Astrocyte (in vitro differentiated cells and primary cell): ENCODE data around the gene CIBAR2. TPM values are rescaled to one million over a fixed set of nuclear protein-coding genes. Genes with fewer than 3 reads are reported as not detected.

ENCODE experiments used
- DNase-seq: peaks from one replicate; pipeline ENCODE4 v3.0.0-alpha.2; 2010; ENCODE audit warnings: low read depth
- FAIRE-seq: peaks from 2 replicates; lab custom pipeline; 2011; peaks lifted over from hg19 to GRCh38; lab: Jason Lieb, UNC
- H2AFZ ChIP-seq: 2 replicates; pipeline ENCODE4 v1.6.0; 2012; ENCODE audit warnings: low read depth, low read length, inconsistent platforms
- H3K27ac ChIP-seq: 2 replicates; pipeline ENCODE4 v1.5.1; 2011; ENCODE audit warnings: low read depth, low read length, inconsistent platforms
- H3K27me3 ChIP-seq: 2 replicates; pipeline ENCODE4 v1.6.0; 2011; ENCODE audit warnings: low read length, inconsistent platforms; ENCODE audit not compliant: insufficient read depth
- H3K36me3 ChIP-seq: 2 replicates; pipeline ENCODE4 v1.5.1; 2011; ENCODE audit warnings: low read length, inconsistent platforms; ENCODE audit not compliant: insufficient read depth
- H3K4me1 ChIP-seq: 2 replicates; pipeline ENCODE4 v1.5.1; 2011; ENCODE audit warnings: low read length, inconsistent platforms; ENCODE audit not compliant: insufficient read depth
- H3K4me2 ChIP-seq: 2 replicates; pipeline ENCODE4 v1.6.0; 2012; ENCODE audit warnings: low read length, inconsistent platforms
- H3K4me3 ChIP-seq: 2 replicates; pipeline ENCODE4 v1.5.1; 2011; ENCODE audit warnings: low read depth, mild to moderate bottlenecking, low read length, inconsistent platforms; ENCODE audit not compliant: insufficient read depth
- H3K79me2 ChIP-seq: 2 replicates; pipeline ENCODE4 v1.6.0; 2012; ENCODE audit warnings: mild to moderate bottlenecking, low read length, inconsistent platforms; ENCODE audit not compliant: insufficient read depth
- H3K9ac ChIP-seq: 2 replicates; pipeline ENCODE4 v1.6.0; 2012; ENCODE audit warnings: mild to moderate bottlenecking, low read length, inconsistent platforms
- H3K9me3 ChIP-seq: 2 replicates; pipeline ENCODE4 v1.5.1; 2012; ENCODE audit warnings: low read depth, mild to moderate bottlenecking, low read length, inconsistent platforms; ENCODE audit not compliant: insufficient read depth
- H4K20me1 ChIP-seq: 2 replicates; pipeline ENCODE4 v1.6.0; 2012; ENCODE audit warnings: low read length, inconsistent platforms; ENCODE audit not compliant: insufficient read depth
- H3K27ac Mint-ChIP-seq: one replicate; pipeline ENCODE4 v1.8.0; 2021; ENCODE audit warnings: mild to moderate bottlenecking, mixed read lengths; ENCODE audit not compliant: unreplicated experiment
- H3K27me3 Mint-ChIP-seq: one replicate; pipeline ENCODE4 v1.8.0; 2021; ENCODE audit warnings: low read depth, mixed read lengths; ENCODE audit not compliant: unreplicated experiment
- H3K36me3 Mint-ChIP-seq: one replicate; pipeline ENCODE4 v1.8.0; 2021; ENCODE audit warnings: low read depth, mixed read lengths; ENCODE audit not compliant: unreplicated experiment
- H3K4me1 Mint-ChIP-seq: one replicate; pipeline ENCODE4 v1.8.0; 2021; ENCODE audit warnings: low read depth, mixed read lengths; ENCODE audit not compliant: unreplicated experiment
- H3K4me3 Mint-ChIP-seq: one replicate; pipeline ENCODE4 v1.8.0; 2021; ENCODE audit warnings: mild to moderate bottlenecking, moderate library complexity, mixed read lengths; ENCODE audit not compliant: unreplicated experiment
- H3K9me3 Mint-ChIP-seq: one replicate; pipeline ENCODE4 v1.8.0; 2021; ENCODE audit warnings: mild to moderate bottlenecking, mixed read lengths; ENCODE audit not compliant: unreplicated experiment
- CTCF ChIP-seq: IDR thresholded peaks from 2 replicates; pipeline ENCODE4 v1.5.1; 2011; ENCODE audit warnings: low read depth, mild to moderate bottlenecking, inconsistent platforms, low read length, moderate library complexity; ENCODE audit not compliant: insufficient read depth
- EZH2 ChIP-seq: IDR thresholded peaks from 2 replicates; pipeline ENCODE4 v1.6.1; 2012; ENCODE audit warnings: mild to moderate bottlenecking, low read length, inconsistent platforms; ENCODE audit not compliant: insufficient read depth
- total RNA-seq: library from RNA; stranded (reverse); gene quantifications from 2 replicates; pipeline ENCODE4 v1.2.1, GENCODE V29; 2021

The CIBAR2 gene
- total RNA-seq, 1 donor from 2014 or later = not detected

- peak overlapping the region; percentile 29 for H2AFZ ChIP-seq
Measured at GRCh38 chr16:85126705-85127378, 14.6 kb upstream of the CIBAR2 start.

DNA sequence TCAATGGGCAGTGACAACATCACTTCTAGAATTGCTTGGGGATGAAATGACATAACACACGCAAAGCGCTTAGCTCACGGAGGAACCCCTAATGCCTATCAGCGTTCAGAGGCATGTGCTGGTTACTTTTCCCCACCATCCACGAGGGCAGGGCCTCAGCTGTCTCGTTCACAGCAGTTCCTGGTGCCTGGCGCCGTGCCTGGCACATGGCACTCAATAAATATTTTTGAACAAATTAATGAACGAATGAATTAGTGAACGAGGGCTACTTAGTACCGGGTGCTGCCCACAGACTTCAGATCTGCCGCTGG lies 14.1 kb upstream of the CIBAR2 start:
- peak overlapping the region; percentile 69 for H3K4me2 ChIP-seq
- H3K27ac ChIP-seq = peak overlapping the region; percentile 72
- no peaks in the 10 kb centered on the region for H3K36me3 ChIP-seq
- H3K79me2 ChIP-seq = no peaks in the 10 kb centered on the region
- H3K9ac ChIP-seq = peak overlapping the region; percentile 60
- Mint-ChIP-seq H3K27ac (peak overlapping the region; percentile 4), H3K36me3 (no peaks in the 10 kb centered on the region), H3K9me3 (peaks cover 5% of the 10 kb centered on the region), H3K4me3 (no peak overlapping the region), H3K4me1 (peaks cover 16% of the 10 kb centered on the region), H3K27me3 (peaks cover 2% of the 10 kb centered on the region)
- peaks cover 48% of the 10 kb centered on the region for H3K4me1 ChIP-seq
- no peak overlapping the region for H3K4me3 ChIP-seq
- H3K27me3 ChIP-seq = no peaks in the 10 kb centered on the region
- FAIRE-seq = no peak
- H4K20me1 ChIP-seq = no peaks in the 10 kb centered on the region
- DNase-seq = no peak
- TF ChIP-seq EZH2 (no peak), CTCF (no peak)
- H3K9me3 ChIP-seq = no peaks in the 10 kb centered on the region
- peak overlapping the region; percentile 29 for H2AFZ ChIP-seq

More at GRCh38 chr16:85126705-85127378, 14.6 kb upstream of the CIBAR2 start:
- peak overlapping the region; percentile 69 for H3K4me2 ChIP-seq
- no peaks in the 10 kb centered on the region for H3K9me3 ChIP-seq
- peak overlapping the region; percentile 72 for H3K27ac Mint-ChIP-seq
- H3K4me3 ChIP-seq = no peak overlapping the region
- no peaks in the 10 kb centered on the region for H4K20me1 ChIP-seq
- TF ChIP-seq EZH2 (no peak), CTCF (no peak)
- H3K27me3 Mint-ChIP-seq = peaks cover 2% of the 10 kb centered on the region
- H3K4me1 ChIP-seq = peaks cover 48% of the 10 kb centered on the region
- peaks cover 16% of the 10 kb centered on the region for H3K4me1 Mint-ChIP-seq
- H3K4me3 Mint-ChIP-seq = no peak overlapping the region
- H3K27ac ChIP-seq = peak overlapping the region; percentile 72
- H3K27me3 ChIP-seq = no peaks in the 10 kb centered on the region
- DNase-seq = peak; percentile 94
- FAIRE-seq = no peak
- H3K36me3 ChIP-seq = no peaks in the 10 kb centered on the region
- no peaks in the 10 kb centered on the region for H3K36me3 Mint-ChIP-seq
- H3K9me3 Mint-ChIP-seq = peaks cover 5% of the 10 kb centered on the region
- H3K79me2 ChIP-seq = no peaks in the 10 kb centered on the region
- peak overlapping the region; percentile 60 for H3K9ac ChIP-seq
